Measurements from ENCODE around the gene TSPAN31. TPM values are rescaled to one million over a fixed set of nuclear protein-coding genes. Genes with fewer than 3 reads are reported as not detected.
"Not testable (repeated sequence)": the region's sequence is repeated elsewhere in the genome, so short reads cannot be mapped to it uniquely, and the experiment has no call there.

The TSPAN31 gene
- total RNA-seq, 1 experiment from 2014 or later: 49.9 TPM

DNA sequence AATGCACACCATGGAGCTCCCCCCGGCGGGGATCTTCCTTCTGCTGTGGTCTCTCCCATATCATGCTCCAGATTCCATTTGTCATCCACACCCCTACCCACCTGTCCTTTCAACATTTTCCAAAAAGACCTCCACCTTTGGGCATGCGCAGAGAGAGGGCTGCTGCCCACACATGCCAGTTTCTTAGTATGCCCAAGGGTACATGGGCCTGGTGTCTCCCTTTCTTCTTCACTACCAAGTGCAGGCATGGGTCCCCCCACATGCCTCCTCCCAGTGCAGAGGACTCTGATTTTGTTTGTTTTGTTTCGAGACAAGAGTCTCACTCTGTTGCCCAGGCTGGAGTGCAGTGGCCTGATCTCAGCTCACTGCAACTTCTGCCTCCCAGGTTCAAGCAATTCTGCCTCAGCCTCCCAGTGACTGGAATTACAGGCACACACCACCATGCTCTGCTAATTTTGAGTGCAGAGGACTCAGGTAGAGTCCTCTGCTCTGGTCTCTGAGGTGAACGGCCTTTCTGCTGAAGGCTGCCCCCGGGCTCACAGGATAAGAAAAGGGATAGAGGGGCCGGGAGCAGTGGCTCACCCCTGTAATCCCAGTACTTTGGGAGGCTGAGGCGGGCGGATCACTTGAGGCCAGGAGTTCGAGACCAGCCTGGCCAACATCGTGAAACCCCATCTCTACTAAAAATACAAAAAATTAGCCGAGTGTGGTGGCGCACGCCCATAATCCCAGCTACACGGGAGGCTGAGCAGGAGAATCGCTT lies 22.8 kb upstream of the TSPAN31 start:
- DNase-seq (ENCODE audit: extremely low read depth, low read depth): not testable (repeated sequence)

DNA sequence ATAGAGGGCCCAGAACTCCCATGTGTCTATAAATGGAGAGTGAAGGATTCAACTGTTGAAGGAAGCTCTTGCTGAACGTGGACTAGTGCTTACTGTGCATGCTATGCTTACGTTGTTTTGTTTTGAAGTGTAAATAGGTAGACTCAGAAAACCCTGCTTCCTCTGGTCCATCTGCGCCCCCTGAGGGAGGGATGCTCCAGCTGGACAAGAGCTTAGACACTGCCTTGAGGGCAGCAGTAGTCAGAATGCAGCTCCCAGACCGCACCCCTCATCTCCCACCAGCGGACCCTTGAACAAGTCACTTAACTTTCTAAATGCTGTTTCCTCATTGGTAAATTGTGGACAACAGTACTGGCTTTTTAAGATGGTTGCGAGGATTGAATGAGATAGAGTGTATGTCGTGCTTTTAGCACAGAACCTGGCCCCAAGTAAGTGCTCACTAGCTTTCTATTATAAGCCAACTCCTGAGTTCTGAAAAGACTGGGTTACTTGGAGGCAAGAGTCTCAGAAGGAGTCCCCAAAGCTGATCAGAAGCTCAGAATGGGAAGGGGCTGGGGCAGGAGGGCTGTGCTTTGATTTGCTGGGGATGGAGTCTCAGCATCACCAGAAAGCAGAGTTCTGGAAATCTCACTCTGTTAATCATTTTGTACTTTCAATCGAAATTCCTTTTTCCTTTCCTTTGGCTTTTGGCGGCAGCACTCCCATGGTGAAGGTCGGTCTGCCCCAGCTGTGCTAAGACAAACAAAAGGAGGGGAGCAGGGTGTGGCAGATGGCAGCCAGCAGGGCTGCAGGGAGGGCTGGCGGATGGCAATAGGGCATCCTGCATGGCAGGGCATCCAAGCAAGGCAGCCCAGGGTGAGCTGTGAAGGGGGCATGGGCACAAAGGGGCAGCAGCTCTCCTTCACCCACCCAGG lies 21.9 kb upstream of the TSPAN31 start:
- no peak for DNase-seq (ENCODE audit: extremely low read depth, low read depth)

DNA sequence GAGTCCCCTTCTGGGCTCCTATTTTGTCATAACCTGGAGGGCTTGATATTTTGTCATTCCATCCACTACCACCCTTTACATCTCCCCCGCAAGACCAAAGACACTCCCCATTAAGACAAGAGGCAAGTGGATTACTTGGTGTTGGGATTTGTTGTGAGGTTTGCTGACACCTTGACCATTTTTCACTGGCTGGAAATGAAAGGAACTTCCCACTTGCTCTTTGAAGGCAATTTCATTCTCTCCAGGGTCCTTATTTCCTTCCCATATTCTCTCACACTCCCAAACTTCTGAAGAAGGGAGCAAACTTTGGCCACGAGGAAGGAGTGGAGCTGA lies 21.2 kb upstream of the TSPAN31 start:
- no peak for DNase-seq (ENCODE audit: extremely low read depth, low read depth)

DNA sequence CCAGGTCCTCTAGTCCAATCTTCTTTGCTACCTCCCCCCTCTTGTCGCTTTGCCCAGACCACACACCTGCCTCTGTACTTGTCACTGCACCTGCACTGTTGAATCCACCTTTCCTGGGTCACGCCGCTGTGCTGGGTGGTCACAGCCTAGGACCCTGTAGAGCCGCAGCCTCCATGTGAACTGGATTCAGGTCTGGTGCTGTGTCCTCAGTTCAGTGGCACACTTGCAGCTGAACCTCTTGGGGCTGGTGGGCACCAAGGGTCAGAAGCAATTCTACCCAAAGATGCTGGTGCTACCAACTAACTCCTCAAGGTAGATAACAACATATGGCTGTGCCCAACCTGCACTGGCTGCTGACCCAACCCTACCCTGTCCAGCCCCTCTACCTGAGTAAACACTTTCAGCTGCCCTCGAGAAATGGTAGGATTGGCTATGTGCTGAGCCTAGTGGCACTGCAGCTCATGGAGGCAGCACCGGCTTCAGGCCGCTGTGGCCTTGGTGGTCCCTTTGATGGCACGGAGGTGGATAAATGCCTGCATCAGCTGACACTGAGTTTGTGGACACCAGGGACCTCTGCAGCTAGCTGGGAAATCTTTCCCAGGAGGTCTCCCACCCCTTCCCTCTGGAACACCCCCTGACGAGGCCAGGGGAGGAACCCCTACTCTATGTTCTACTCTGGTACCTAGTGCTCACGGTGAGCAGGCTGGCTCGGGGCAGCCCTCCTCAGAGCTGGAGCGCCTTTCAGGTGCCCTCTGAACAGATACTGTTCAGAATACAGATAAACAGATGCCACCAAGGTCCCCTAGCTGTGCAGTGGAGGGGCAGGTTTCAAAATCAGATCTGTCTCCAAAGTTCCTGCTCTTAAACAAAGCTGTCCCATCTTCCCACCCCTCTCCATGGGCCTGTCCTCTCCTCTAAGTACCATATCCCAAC lies 20.6 kb upstream of the TSPAN31 start:
- no peak for DNase-seq (ENCODE audit: extremely low read depth, low read depth)

DNA sequence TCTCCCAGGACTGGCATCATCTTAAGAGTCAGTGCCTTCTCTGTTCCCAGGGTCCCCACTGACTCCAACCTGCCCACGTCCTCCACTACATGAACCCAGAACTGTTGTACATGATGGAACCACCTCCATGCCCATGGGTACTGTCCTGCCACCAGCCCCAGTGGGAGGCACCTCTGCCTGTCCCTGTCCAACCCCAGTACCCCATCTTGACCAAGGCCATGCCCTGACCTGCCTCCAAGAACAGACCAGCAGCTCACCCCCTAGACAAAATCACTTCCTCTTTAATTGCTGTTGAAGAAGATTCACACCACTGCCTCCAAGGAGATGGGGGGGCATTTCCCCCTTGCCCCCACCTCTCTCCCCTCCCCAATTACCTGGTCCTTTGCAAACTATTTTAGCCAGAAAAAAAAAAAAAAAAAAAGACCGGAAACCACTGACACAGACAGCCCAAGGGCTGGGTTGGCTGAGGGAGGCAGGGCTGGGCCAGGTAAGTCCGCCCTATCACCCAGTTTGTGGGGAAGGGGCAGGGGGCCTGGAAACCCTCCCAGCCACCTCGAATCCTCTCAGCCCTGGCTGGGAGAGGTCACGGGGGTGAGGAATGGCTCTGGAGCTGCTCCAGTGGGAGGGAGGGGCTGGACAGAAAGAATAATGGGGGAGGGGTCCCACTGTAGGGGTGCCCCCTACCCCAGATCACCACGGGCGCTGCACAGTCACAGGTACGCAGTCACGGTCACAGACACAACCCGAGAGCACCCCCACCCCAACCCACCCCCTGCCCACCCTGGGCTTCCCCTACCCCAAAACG lies 19.7 kb upstream of the TSPAN31 start:
- no peak for DNase-seq (ENCODE audit: extremely low read depth, low read depth)

DNA sequence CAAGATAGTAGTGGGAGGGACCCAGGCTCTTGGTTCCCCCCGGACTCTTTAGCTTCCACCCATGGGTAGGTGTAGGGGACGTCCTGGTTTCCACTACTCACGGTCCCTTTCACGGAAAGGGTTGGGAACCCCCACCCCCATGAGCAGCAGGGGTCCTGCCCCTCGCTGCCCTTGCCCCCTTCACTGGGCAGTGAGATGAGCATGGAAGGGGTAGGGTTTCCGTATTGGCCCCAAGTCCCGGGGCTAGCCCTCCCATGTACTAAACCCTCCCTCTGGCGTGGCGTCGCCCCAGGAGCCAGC lies 19.0 kb upstream of the TSPAN31 start:
- DNase-seq (ENCODE audit: extremely low read depth, low read depth): no peak

DNA sequence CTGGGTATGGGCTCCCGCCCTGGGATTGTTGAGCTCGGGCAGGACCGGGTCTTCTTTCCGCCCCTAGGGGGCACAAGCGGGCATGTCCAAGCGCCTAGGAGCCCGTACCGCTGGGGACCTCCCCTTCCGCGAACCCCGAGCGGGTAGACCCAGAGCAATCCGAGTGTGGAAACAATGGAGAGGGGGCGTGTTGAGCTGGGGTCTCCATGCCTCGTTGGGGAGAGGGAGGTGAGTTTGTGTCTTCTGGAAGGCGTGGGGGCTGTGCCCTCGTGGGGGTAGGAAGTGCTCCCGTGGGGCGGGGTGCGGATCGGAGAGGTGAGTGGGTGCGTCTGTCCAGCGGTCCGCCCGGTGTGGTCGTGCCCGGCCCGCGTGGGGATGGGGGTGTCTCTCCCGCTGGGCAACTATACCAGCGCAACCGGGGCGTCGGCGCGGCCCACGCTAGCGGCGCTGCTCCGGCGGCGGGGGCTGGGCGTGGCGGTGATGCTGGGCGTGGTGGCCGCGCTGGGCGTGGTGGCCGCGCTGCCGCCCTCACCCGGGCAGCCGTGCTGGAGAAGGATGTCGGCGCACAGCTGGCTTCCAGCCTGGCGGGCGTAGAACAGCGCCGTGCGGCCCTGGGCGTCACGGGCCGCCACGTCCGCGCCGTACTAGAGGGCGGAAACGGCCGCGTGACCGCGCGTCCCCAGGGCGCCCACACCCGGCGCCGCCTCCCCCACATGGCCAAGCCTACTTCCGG lies 18.5 kb upstream of the TSPAN31 start:
- DNase-seq (ENCODE audit: extremely low read depth, low read depth): peak; percentile 88

DNA sequence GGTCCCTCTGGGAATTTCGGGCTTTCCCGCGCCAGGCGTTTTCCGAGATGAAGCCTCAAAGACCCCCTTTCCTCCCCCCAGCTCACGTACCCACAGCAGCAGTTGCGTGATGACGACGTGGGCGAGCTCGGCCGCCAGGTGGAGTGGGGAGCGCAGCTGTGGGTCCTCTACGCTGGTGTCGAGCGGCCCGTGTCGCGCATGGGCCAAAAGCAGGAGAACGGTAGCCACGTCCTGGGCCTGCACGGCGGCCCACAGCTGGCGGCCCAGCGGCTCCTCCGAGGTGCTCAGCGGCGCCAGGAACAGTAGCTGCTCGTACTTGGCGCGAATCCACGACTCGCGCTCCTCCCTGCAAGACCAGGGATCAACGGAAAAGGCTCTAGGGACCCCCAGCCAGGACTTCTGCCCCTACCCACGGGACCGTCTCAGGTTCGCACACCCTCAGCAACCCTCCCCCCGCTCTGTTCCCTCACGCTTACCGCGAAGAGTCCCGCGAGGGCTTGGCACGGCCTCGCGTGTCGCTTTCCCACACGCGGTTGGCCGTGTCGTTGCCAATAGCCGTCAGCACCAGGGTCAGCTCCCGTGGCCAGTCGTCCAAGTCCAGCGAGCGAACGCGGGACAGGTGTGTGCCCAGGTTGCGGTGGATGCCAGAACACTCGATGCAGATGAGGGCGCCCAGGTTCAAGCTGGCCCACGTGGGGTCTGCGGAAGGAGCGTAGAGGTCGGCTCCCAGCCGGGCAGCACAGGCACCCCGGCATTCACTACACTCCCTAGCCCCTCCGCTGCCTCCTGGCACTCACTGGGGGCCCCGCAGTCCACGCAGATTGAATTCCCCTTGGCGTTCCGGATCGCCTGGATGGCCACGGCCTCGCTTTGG lies 17.7 kb upstream of the TSPAN31 start:
- DNase-seq (ENCODE audit: extremely low read depth, low read depth): no peak

DNA sequence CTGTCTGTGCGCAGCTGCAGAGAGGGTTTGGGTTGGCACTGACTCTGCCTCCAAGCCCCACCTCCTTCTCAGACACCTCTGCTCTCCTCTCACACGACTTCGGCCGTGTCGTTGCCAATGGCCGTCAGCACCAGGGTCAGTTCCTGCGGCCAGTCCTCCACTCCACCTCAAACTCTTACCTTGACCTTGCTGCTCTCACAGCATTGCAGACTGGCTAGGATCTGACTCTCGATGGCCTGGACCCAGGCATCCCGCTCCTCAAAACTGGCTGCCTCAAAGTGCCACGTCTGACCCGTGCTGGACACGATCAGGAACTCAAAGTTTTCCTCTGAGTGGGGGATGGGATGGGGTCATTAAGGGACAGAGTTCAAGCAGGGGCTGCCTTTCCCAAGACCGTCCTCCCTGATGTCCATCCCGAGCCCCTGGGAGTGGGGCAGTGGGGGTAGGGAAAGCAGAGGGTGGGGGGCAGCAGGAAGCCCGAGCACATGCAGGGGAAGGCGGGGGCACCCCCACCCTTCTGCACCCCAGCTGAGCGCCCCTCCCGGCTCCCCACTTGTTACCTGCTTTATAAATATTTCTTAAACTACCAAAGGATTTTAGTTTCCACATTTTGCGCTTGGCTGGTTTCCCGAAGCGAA lies 17.0 kb upstream of the TSPAN31 start:
- DNase-seq (ENCODE audit: extremely low read depth, low read depth): no peak

DNA sequence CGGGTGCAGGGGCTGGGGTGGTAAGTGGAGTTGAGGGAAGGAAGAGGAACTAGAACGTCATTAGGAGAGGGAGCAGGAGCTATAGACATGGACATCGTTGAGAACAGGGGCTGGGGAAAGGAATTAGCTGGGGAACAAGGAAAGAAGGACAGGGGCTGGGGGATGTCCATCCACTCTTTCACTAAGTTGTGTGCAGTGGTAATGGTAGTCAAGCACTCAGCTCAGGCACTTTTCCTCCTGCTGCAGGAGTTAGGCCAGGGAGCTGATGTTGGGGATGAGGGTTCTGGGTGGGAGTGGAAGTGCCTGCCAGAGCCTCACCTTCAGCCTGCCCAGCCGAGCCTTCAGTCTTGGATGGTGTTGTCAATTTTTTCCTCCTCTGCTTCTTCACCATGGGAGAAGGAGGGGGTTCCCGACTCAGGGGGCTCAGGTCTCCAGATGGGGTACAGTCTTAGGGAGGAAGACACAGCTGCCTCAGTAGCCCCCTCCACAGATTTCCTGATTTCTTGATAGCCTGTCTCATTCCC lies 15.5 kb upstream of the TSPAN31 start:
- no peak for DNase-seq (ENCODE audit: extremely low read depth, low read depth)

DNA sequence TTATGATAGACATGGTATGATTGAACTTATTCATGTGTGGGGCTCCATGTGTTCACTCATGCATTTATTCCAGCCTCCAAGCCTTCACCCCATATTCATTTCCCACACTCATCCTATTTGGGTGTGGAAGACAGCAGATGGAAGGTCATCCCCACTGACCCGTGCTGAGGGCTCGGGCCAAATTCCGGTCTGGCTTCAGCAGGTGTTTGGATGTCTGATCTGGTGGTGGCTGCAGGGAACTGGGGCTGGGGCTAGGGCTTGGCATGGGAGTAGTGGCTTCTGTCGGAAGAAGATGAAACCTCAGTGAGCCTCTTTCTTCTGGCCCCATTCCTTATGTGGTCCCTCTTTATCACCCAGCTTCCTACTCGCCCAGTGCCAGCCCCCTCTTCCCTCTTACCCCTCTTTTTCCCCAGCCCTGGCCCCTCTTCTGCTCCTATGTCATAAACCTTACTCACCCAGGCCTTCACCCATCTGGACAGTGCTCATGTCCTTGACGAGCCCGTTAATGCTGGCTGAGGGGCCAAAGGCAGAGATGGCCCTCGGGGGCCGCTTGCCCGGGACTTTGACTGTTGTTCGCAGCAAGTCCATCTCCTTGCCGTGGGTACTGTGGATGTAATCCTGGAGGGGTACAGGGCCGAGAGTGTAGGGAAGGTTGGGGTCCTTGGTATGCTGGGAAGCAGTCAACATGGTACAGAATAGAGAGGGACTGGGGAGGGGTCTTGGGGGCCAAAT lies 14.3 kb upstream of the TSPAN31 start:
- DNase-seq (ENCODE audit: extremely low read depth, low read depth): no peak

DNA sequence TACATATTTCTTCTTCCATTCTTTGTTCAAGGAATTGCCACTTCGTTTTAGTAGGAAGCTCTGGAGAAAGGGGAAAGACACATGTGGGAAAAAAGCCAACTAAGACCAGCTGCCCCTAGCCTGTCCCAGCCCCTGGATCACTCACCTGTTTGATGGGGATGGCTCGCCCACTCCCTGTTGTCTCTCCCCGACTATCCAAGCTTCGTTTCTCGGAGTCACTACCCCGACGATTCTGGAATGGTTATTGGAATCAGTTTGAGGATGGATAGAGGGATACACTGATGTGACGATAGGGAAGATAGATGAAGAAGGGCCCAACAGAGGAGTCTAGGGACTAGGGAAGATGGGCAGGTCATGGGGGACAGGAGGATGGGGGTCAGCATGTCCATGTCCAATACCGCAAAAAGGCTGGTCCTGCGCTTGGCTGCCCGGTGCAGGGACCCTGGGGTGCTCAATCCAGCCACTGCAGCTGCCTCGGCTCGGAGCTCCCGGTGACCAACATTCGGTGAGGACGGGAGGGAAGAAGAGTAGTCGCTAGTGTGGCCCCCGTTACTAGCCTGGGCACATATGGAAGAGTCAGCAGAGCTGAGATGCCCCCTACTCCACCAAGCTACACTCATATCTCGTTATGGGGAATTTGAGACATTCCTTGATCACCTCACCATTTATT lies 13.3 kb upstream of the TSPAN31 start:
- DNase-seq (ENCODE audit: extremely low read depth, low read depth): no peak

DNA sequence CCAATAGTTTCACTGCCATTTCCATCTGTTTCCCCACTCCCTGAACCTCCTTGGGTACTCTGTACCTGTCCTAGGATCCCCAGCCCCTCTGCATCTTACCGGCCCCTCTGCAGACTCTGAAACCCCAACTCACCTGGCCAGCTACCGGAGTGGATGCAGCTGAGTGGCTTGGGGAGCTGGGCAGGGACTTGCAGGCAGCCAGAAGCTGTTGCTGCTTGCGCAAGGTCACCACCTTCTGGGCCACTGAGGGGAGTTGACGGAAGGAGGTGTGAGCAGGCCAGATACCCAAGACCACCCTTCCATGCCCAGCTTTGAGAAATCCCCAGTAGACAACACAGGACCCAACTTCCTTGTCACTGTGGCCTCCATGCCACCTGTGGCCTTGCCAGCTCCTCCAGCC lies 12.6 kb upstream of the TSPAN31 start:
- no peak for DNase-seq (ENCODE audit: extremely low read depth, low read depth)

DNA sequence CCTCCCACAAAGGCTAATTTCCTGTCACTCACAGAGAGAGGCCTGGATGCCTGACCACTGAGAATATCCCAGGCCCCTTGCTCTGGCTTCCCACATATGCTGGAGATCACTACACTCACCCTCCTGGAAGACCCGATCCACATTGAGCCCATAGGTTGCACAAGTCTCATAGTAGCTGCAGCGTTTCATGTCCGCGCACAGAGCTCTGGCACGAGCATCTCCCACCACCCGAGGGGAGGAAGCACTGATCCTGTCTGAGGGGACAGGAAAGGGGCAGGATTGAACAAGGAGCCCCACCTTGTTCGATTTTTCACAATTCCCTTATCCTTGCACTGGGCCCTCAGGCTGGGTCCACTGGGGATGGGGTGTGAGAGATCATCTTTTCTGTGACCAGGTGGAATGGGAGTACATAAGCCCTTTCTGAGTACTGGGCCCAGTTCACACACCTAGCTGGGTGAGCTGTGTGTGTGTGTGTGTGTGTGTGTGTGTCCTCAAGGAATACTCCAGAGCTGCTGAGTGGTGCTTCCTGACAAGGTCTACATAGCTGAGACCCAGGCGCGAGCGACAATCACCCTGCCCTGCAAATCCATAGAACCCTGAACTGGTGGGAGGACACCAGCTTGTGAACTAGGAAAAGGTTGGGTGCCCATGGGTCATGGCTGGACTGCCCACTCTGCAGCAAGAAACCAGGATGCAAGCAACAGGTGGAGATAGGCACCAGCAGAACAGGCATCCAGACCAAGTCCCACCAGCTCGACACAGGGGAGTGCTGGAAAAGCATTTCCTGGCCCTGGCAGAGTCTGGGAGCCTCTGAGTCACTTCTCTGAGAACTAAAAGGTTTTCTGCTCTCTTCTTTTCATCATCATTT lies 11.9 kb upstream of the TSPAN31 start:
- DNase-seq (ENCODE audit: extremely low read depth, low read depth): no peak

DNA sequence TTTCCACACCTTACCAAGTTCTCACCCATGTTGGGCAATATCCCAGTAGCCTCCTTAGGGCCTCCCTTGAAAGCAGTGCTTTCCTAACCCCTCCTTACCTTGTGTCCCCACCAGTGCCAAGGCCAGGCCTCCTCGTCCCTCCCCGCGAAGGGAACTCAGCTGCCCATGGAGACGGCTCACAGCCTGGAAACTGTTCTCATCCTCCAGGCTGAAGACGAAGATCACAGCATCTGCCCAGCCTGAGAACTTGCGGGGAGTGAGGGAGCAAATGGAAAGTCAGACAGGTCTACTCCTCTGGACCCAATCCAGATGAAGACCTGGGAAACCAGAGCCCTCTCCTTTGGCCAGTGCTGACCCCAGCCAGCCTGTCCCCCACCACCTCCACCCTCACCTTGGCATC lies 10.9 kb upstream of the TSPAN31 start:
- DNase-seq (ENCODE audit: extremely low read depth, low read depth): no peak

DNA sequence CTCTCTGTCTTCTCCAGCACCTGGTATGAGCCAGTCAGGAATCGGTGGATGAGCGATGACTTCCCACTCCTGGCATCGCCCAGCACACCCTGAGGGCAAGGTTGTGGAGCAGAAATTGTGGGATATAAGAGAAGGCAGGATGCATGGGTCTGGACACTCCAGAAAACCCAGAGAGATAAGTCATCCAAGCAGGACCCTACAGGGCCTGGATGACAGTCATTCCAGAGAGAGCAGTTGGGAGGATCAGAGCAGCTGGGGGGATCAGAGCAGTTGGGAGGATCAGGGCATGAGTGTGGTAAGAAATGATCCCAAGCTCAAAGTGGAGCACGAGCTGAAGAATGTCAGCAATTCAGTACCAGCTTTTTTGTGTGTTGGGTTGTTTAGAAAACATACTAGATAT lies 10.2 kb upstream of the TSPAN31 start:
- no peak for DNase-seq (ENCODE audit: extremely low read depth, low read depth)
